Stimulated activated CD4-positive, alpha-beta T cell treated with anti-CD3 and anti-CD28 coated beads, Interleukin-1b, Interleukin-23, amount 100 ng/mL, for 4 hours (primary cell): ENCODE data around the gene NFYC.

Experiments
- DNase-seq, 2 donors: peaks; one replicate each; pipeline ENCODE4 v3.0.0-alpha.2; 2020; ENCODE audit warnings: low read depth in 2 of 2

NFYC gene

GRCh38 chr1:40783001-40783905, 91.7 kb downstream of the NFYC start, which contains the start of gene KCNQ4:
Gene KCNQ4, plus strand, starts transcription at chr1:40783787. Its CDS starts 307 bp downstream, at chr1:40784094.
- DNase-seq, result peak; percentile 12 to 29

GRCh38 chr1:40784141-40784770, 92.8 kb downstream of the NFYC start:
- DNase-seq, result no peak

GRCh38 chr1:40784771-40785151, 93.3 kb downstream of the NFYC start:
- no peak for DNase-seq

- DNase-seq, result no peak
Measured at GRCh38 chr1:40785446-40785845, 93.9 kb downstream of the NFYC start.

- DNase-seq, result no peak
Measured at GRCh38 chr1:40786171-40786994, 94.9 kb downstream of the NFYC start.

- no peak for DNase-seq
Measured at GRCh38 chr1:40786995-40787705, 95.6 kb downstream of the NFYC start.

GRCh38 chr1:40787737-40788560, 96.4 kb downstream of the NFYC start:
- DNase-seq, result no peak

- no peak for DNase-seq
Measured at GRCh38 chr1:40788561-40789341, 97.2 kb downstream of the NFYC start.

- no peak for DNase-seq
Measured at GRCh38 chr1:40789342-40789598, 97.8 kb downstream of the NFYC start.

- no peak for DNase-seq
Measured at GRCh38 chr1:40789661-40790430, 98.3 kb downstream of the NFYC start.

GRCh38 chr1:40792036-40792435, 100.5 kb downstream of the NFYC start:
- no peak for DNase-seq

- no peak for DNase-seq
Measured at GRCh38 chr1:40793617-40794016, 102.1 kb downstream of the NFYC start.

GRCh38 chr1:40794048-40794447, 102.5 kb downstream of the NFYC start:
- no peak for DNase-seq

GRCh38 chr1:40794974-40795715, 103.6 kb downstream of the NFYC start:
- no peak for DNase-seq

- no peak for DNase-seq
Measured at GRCh38 chr1:40795811-40796586, 104.5 kb downstream of the NFYC start.

- DNase-seq, result no peak
Measured at GRCh38 chr1:40796939-40797667, 105.6 kb downstream of the NFYC start.

GRCh38 chr1:40797668-40798010, 106.1 kb downstream of the NFYC start:
- no peak for DNase-seq
